MCF 10A (cell line): Measurements from ENCODE around the gene ZFYVE28. TPM values are rescaled to one million over a fixed set of nuclear protein-coding genes. Genes with fewer than 3 reads are reported as not detected.

Experiments used
- BruUV-seq: library from RNA; stranded (reverse); fragments of 400-500 nt; replicated peaks from 2 replicates; lab custom pipeline; 2021; lab: Mats Ljungman, UMichigan
- CTCF ChIA-PET: fragments of 300-600 bp; sonication (Branson Sonifier 250); formaldehyde crosslinking; extraction: SDS; loops from one replicate; lab custom pipeline; 2021; ENCODE audit warnings: antibody characterized with exemption, inconsistent platforms; lab: Yijun Ruan, JAX
- POLR2A ChIA-PET: fragments of 300-600, 350-650 bp; sonication (Branson Sonifier 250); formaldehyde crosslinking; extraction: SDS; loops from one replicate; lab custom pipeline; 2020; ENCODE audit warnings: antibody characterized with exemption, inconsistent platforms; lab: Yijun Ruan, JAX
- DNase-seq: peaks from one replicate; pipeline ENCODE4 v3.0.0-alpha.2; 2018; ENCODE audit not compliant: unreplicated experiment
- H3K27ac Mint-ChIP-seq: one replicate; pipeline ENCODE4 v1.8.0; 2022; ENCODE audit warnings: mild to moderate bottlenecking, low read depth, mixed read lengths; ENCODE audit not compliant: unreplicated experiment
- H3K27me3 Mint-ChIP-seq: one replicate; pipeline ENCODE4 v1.8.0; 2022; ENCODE audit warnings: mixed read lengths; ENCODE audit not compliant: insufficient read depth, unreplicated experiment
- H3K36me3 Mint-ChIP-seq: one replicate; pipeline ENCODE4 v1.8.0; 2022; ENCODE audit warnings: mild to moderate bottlenecking, moderate library complexity, mixed read lengths; ENCODE audit not compliant: insufficient read depth, unreplicated experiment
- H3K4me1 Mint-ChIP-seq: one replicate; pipeline ENCODE4 v1.8.0; 2022; ENCODE audit warnings: mixed read lengths; ENCODE audit not compliant: insufficient read depth, unreplicated experiment
- H3K4me3 Mint-ChIP-seq: one replicate; pipeline ENCODE4 v1.8.0; 2022; ENCODE audit warnings: mild to moderate bottlenecking, moderate library complexity, mixed read lengths; ENCODE audit not compliant: unreplicated experiment
- H3K9me3 Mint-ChIP-seq: one replicate; pipeline ENCODE4 v1.8.0; 2022; ENCODE audit warnings: mixed read lengths; ENCODE audit not compliant: unreplicated experiment
- CTCF ChIP-seq: fragments of 200-600 bp; IDR thresholded peaks from one replicate; pipeline ENCODE4 v1.8.0; 2022; ENCODE audit warnings: antibody characterized with exemption, mild to moderate bottlenecking; ENCODE audit not compliant: unreplicated experiment
- intact Hi-C: fragments of 100-400 bp; cut with micrococcal nuclease; formaldehyde crosslinking; loops from 2 replicates; pipeline ENCODE4 v1.14.1; 2022
- total RNA-seq: library from RNA; stranded (reverse); gene quantifications from 2 replicates; pipeline ENCODE4 v1.2.3, GENCODE V29; 2022

ZFYVE28 gene
- total RNA-seq, 1 experiment from 2014 or later = 1.6 TPM

GRCh38 chr4:2285613-2286381 is 132.6 kb downstream of the ZFYVE28 start:
- Mint-ChIP-seq H3K4me1 (no peaks in the 10 kb centered on the region), H3K36me3 (no peaks in the 10 kb centered on the region), H3K4me3 (no peak overlapping the region), H3K27ac (no peak overlapping the region), H3K9me3 (no peaks in the 10 kb centered on the region), H3K27me3 (no peaks in the 10 kb centered on the region)
- no peak for TF ChIP-seq CTCF
- BruUV-seq = no TSS peak
- CTCF ChIA-PET = interaction anchor here (0.5 to 0.6 kb wide), 2 partner anchors 36 to 1317 kb away, joined by 3 read pairs; no protein-coding TSS in a partner anchor
- POLR2A ChIA-PET = no interaction called here
- DNase-seq = no peak
- intact Hi-C loops = no loop called here

- CTCF ChIA-PET = interaction anchor here (0.5 to 0.6 kb wide), 2 partner anchors 35 to 1316 kb away, joined by 3 read pairs; no protein-coding TSS in a partner anchor
These were observed 133.4 kb downstream of the ZFYVE28 start for GRCh38 chr4:2284934-2285612.

GRCh38 chr4:2284161-2284933 is 134.1 kb downstream of the ZFYVE28 start:
- TF ChIP-seq CTCF = no peak
- Mint-ChIP-seq H3K9me3 (no peaks in the 10 kb centered on the region), H3K4me1 (no peaks in the 10 kb centered on the region), H3K4me3 (no peak overlapping the region), H3K27ac (no peak overlapping the region), H3K27me3 (no peaks in the 10 kb centered on the region), H3K36me3 (no peaks in the 10 kb centered on the region)
- intact Hi-C loops = loop anchor here (5.0 kb wide), 1 partner anchor 178 kb away; no protein-coding TSS in a partner anchor
- BruUV-seq = no TSS peak
- ChIA-PET POLR2A (no interaction called here), CTCF (no interaction called here)
- no peak for DNase-seq

More at GRCh38 chr4:2284934-2285612, 133.4 kb downstream of the ZFYVE28 start:
- no peaks in the 10 kb centered on the region for H3K9me3 Mint-ChIP-seq
- peak; percentile 18 for DNase-seq
- no peak for TF ChIP-seq CTCF
- no peak overlapping the region for H3K27ac Mint-ChIP-seq
- intact Hi-C loops = loop anchor here (5.0 kb wide), 1 partner anchor 177 kb away; no protein-coding TSS in a partner anchor
- no peaks in the 10 kb centered on the region for H3K27me3 Mint-ChIP-seq
- no TSS peak for BruUV-seq
- H3K4me3 Mint-ChIP-seq = no peak overlapping the region
- POLR2A ChIA-PET = no interaction called here
- no peaks in the 10 kb centered on the region for H3K4me1 Mint-ChIP-seq
- H3K36me3 Mint-ChIP-seq = no peaks in the 10 kb centered on the region
